Epidermal melanocyte (primary cell): ENCODE results near the gene SLC25A1.

Experiments
- DNase-seq: peaks from one replicate; pipeline ENCODE4 v3.0.0; 2011; ENCODE audit warnings: low spot score; ENCODE audit not compliant: insufficient read length

The SLC25A1 gene

GRCh38 chr22:19138217-19139000 lies 40.1 kb downstream of the SLC25A1 start:
- DNase-seq: no peak

- DNase-seq: no peak
Measured at GRCh38 chr22:19137384-19138216, 40.9 kb downstream of the SLC25A1 start.

- no peak for DNase-seq
Measured at GRCh38 chr22:19136915-19137314, 41.6 kb downstream of the SLC25A1 start.

- no peak for DNase-seq
Measured at GRCh38 chr22:19134874-19135273, 43.7 kb downstream of the SLC25A1 start.

- no peak for DNase-seq
Measured at GRCh38 chr22:19134176-19134831, 44.2 kb downstream of the SLC25A1 start.

GRCh38 chr22:19133561-19133960 lies 45.0 kb downstream of the SLC25A1 start:
- DNase-seq: no peak

- no peak for DNase-seq
Measured at GRCh38 chr22:19132693-19133400, 45.7 kb downstream of the SLC25A1 start.

- DNase-seq: no peak
Measured at GRCh38 chr22:19132153-19132552, 46.4 kb downstream of the SLC25A1 start.

- no peak for DNase-seq
Measured at GRCh38 chr22:19131685-19132015, 46.9 kb downstream of the SLC25A1 start.

GRCh38 chr22:19130959-19131684 lies 47.4 kb downstream of the SLC25A1 start, which contains the start of gene TSSK2:
TSSK2 (plus strand) TSS chr22:19131308; CDS start chr22:19131400, 92 bp downstream.
- DNase-seq: no peak

- DNase-seq: no peak
Measured at GRCh38 chr22:19129871-19130270, 48.7 kb downstream of the SLC25A1 start.

- DNase-seq: no peak
Measured at GRCh38 chr22:19128946-19129727, 49.4 kb downstream of the SLC25A1 start.

- DNase-seq: no peak
Measured at GRCh38 chr22:19128009-19128401, 50.5 kb downstream of the SLC25A1 start.

- no peak for DNase-seq
Measured at GRCh38 chr22:19127329-19128008, 51.1 kb downstream of the SLC25A1 start.

- DNase-seq: no peak
Measured at GRCh38 chr22:19126309-19127273, 51.9 kb downstream of the SLC25A1 start.
